HTR-8/SVneo (cell line): Measurements from ENCODE around the gene FMO5.
A peak's percentile ranks its signal among the peaks of the same experiment; 100 is the strongest.
"Not testable (repeated sequence)": the region's sequence is repeated elsewhere in the genome, so short reads cannot be mapped to it uniquely, and the experiment has no call there.

Experiments used
- DNase-seq: peaks from one replicate; pipeline ENCODE4 v3.0.0; 2011; ENCODE audit warnings: low spot score, mixed read lengths; ENCODE audit not compliant: insufficient read length
- FAIRE-seq: peaks from 2 replicates; lab custom pipeline; 2011; peaks lifted over from hg19 to GRCh38; lab: Jason Lieb, UNC

Gene FMO5

DNA sequence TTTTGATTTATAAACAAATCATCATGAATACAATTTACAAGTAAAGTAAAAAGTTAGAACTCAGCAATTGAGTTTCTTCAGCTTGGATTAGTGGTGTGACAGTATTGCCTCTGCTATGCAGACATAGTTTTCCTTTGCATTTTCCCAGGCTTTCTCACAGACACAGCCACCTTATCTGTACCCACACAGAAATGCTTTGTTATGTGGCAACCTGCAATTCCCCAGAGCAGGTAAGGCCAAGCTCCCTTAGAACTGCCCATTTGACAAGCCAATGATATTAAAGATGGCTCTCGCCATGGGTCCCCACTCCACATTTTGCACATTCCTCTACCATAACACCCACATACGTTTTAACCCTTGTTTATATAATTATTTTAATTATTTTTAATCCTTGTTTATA lies 14.2 kb downstream of the FMO5 start:
- DNase-seq: no peak

GRCh38 chr1:147209825-147210821 lies 15.0 kb downstream of the FMO5 start:
- DNase-seq (no peak), FAIRE-seq (no peak)

More for the DNA sequence above, 14.2 kb downstream of the FMO5 start:
- FAIRE-seq: no peak

DNA sequence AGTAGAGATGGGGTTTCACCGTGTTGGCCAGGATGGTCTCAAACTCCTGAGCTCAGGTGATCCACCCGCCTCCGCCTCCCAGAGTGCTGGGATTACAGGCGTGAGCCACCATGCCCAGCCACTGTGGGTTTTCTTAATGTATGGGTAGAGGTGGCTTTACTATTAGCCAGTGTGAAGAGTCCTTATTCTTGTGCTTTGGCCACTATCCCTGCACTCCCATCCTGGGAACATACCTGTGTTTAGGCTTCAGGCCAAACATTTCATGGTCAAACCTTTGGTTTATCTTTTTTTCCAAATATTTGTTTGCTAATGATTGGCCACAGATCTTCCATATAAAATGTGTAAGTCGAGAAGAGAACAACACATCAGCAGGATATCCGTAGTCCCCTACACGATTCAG lies 16.5 kb downstream of the FMO5 start:
- no peak for FAIRE-seq
- no peak for DNase-seq

- FAIRE-seq (no peak), DNase-seq (no peak)
Observed at GRCh38 chr1:147207192-147207591, 17.9 kb downstream of the FMO5 start.

DNA sequence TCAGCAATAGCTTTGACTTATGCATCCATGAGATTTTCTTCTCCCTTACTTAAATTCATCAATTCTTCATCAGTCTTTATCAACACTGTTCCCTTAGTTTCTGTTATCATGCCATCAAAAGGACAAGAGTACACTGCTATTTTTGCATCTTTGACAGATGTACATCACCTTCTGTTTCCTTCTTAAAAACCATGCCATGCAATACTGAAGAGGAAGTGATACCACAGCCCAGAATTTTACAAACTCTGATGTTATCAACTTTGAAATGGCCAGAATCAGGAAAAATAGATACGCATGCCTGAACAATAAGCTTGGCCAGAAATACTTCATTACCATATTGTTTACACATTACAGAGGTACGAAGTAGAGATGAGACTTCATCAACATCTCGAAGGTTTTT lies 21.1 kb downstream of the FMO5 start:
- no peak for FAIRE-seq
- no peak for DNase-seq

DNA sequence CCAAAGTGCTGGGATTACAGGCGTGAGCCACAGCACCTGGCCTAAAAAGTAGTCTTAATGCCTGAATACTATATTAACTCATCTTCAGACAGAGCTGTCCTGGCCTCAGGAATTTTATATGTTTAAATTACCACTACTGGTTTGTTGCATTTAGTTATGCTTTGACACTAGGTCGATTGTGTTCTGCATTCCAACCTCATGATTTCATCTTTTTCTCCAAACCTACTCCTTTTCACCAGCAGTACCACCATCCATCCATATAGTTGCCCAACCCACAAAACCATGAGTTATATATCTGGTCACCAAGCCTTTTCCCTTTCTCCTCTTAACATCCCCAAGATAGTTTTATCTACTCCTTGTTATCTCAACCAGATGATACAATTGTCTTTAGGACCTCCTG lies 22.6 kb downstream of the FMO5 start:
- DNase-seq (no peak), FAIRE-seq (no peak)

DNA sequence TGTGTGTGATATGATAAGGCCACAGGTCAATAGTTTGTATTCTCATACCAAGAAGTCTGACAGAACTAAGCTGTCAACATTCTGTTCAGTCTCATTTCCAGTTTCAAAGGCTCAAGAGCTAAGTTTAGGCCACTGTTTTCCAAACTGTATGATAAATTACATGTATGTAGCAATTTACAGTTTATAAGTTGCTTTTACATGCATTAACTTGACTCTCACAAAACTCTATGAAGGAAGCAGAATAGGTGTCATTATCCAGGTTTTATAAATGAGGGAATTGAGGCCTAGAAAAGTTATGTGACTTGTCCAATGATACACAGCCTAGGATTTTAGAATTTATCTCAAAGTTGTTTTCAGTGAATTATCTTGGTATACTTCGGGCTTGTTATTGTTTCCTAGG lies 23.4 kb downstream of the FMO5 start:
- DNase-seq (no peak), FAIRE-seq (no peak)

- DNase-seq (no peak), FAIRE-seq (no peak)
Observed at GRCh38 chr1:147201276-147201675, 23.9 kb downstream of the FMO5 start.

- not testable (repeated sequence) for FAIRE-seq, DNase-seq
Observed at GRCh38 chr1:147197324-147197723, 27.8 kb downstream of the FMO5 start.

GRCh38 chr1:147189514-147189913 lies 35.6 kb downstream of the FMO5 start:
- DNase-seq: no peak

GRCh38 chr1:147185432-147185831 lies 39.7 kb downstream of the FMO5 start:
- FAIRE-seq: no peak
- no peak for DNase-seq

More at GRCh38 chr1:147189514-147189913, 35.6 kb downstream of the FMO5 start:
- FAIRE-seq: no peak

DNA sequence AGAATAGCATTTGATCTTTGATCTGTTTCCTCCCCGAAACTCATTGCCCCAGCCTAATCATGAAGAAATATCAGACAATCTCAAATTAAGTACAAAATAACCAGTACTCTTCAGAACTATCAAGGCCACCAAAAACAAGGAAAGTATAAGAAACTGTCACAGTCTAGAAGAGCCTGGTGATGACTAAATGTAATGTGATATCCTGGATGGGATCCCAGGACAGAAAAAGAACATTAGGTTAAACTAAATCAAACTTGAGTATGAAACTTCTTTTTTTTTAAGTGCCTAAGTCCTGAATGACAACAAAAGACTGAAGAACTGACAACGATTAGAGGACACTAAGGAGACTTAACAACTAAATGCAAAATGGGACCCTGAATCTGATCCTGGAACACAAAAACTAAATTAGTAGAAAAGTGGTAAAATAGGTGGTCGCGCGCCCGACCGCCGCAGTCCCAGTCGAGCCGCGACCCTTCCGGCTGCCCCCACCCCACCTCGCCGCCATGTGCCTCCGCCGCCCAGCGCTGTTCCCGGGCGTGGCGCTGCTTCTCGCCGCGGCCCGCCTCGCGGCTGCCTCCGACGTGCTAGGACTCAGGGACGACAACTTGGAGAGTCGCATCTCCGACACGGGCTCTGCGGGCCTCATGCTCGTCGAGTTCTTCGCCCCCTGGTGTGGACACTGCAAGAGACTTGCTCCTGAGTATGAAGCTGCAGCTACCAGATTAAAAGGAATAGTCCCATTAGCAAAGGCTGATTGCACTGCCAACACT lies 47.3 kb downstream of the FMO5 start:
- DNase-seq (no peak), FAIRE-seq (no peak)

DNA sequence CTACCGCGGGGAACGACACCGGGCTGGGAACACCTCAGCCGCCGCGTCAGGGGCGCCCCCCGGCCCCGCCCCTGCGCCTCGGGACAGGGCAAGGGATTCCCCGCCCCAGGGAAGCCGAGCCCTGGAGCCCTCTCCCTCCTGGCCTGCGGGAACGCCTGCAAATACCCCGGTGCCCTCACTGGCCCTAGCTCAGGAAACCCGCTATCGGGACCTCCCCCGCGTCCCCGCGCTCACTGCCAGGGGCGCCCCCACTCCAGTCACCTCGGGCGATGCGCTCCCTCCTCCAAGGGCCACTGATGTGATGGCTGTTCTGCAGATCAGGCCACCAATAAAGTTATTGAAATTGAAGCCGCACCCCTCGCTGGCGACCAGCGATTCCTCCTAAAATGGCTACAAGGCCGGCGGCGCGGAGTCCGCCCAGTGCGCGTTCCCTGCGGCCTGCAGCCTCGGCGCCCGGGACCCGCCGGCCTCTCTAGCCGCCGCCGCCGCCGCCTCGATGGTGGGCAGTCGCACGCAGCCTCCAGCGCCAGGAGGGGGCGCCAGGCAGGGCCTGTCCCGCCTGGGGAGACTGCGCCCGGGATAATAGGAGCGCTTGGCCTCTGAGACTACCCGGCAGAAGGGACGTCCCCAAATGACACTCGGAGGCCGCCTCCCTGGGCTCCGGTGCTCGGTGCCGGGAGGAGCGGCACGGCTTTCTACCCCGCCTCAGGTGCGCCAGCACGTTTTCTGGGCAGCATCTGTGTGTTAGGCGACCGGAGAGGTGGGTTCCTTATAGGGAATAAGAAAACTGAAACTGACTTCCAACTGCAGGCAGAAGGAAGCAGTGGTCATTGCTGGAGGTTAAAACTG lies 52.7 kb downstream of the FMO5 start, which contains the start of gene PRKAB2:
Gene PRKAB2, minus strand, starts transcription at position 303 of the 849 bp plus-strand sequence. CDS start 326 bp downstream, outside the sequence.
- DNase-seq (peak; percentile 78), FAIRE-seq (no peak)

DNA sequence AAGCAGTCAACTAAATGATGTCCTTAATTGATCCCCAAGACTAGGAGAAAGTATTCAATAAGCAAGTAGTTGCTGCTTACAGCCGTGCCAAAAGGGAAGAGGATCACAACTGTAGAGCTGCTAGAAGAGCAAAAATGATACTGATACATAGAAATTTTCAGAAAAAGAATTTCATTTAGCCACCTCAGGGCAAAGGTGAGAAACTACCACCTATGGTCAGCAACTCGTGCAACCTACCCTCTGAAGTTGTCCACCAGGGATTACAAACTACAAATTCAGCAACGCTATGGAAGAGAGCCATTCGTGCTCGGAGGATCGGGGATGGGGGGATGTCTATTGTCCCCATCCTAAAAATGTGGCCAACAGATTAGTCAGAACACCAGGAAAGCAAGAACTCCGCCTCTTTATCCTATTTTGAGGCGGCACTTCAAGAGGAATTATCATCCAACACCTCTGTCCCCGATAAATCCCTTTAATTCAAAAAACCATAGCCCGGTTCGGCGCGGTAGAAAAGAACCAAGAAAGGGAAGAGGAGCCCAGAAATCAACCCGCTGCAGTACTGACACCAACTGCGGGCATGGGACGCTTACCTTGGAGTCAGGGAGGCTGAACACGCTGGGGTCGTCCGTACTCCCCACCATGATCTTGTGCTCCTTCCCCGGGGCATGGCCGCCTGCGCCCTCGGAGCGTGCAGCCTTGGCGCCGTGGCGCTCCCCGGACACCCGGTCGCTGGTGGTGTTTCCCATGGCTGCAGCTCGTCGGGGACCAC lies 53.6 kb downstream of the FMO5 start:
- no peak for DNase-seq
- no peak for FAIRE-seq

DNA sequence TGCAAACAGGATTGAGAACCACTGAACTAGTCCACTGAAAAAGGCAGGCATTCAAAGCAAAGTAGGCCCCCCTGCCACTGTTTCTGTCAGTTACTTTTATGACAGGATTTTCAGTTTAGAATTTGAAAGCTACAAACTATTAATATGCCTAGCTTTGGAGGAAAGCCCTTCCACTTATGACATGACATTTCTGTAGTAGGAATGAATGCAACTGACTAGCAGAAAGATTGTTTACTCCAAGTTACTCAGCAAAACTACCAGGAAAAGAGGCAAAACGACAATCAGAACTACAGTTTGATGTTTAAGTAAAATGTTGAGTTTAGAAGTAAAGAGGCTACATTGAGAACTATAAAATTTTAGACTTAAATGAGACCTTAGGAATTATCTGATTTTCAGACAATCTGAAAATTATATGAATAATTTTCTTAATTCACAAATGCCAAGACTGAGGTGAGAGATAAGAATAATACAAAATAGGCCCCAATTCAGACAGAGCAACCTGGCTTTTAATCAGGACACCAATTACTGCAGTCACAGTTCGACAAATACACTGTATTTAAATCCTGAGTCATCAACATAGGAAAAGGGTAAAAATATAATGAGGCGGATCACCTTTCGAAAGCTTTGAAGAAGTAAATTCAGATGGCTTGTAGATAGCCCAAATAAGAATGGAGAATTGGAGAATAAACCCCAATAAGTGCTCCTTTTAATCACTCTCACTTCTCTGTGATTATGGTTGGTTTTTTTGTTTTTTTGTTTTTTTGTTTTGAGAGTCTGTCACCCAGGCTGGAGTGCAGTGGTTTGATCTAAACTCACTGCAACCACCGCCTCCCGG lies 55.1 kb downstream of the FMO5 start:
- DNase-seq: no peak

DNA sequence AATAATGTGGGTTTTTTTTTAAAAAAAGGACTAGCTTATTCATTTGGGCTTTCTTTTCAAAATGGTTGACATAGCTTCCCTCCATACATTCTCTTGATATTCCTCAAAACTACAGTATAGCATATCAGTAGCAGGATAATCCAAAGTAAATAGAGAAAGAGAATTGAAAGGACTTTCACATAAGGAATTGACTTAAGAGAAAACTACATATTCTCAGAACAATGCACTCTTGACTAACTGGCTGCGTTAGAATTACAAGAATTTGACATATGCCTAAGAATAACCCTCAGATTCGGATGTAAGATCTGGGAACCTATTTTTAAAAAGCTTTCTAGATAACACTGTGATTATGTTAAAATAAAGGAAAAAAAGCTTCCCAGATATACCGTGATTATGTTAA lies 56.0 kb downstream of the FMO5 start:
- DNase-seq (no peak), FAIRE-seq (no peak)

More for the DNA sequence above, 55.1 kb downstream of the FMO5 start:
- no peak for FAIRE-seq

- DNase-seq (no peak), FAIRE-seq (no peak)
Observed at GRCh38 chr1:147168626-147169058, 56.5 kb downstream of the FMO5 start.

GRCh38 chr1:147167365-147167764 lies 57.8 kb downstream of the FMO5 start:
- no peak for FAIRE-seq
- DNase-seq: peak; percentile 69
